ENCODE results near the gene UTS2B.

DNA sequence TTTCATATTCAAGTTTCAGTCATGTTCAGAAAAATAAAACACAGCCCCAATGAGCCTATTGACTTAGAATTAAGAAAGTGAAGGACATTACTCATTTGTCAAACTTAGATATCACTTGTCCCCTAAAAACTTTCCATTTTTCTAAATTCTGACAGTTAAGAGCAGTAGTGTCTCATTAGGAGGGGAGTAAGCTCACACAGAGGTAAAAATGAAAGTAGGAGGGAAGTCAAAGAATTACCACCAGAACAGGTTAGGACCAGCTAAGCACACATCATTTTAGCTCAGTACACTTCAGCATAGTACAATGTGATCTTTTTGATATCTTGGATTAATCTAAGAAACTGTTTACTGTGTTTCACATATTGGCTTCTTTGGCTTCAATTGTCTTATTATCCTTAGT lies 67.0 kb downstream of the UTS2B start:
- TF ChIP-seq EZH2 (IDR thresholded peaks at IDR 0.05; ENCODE audit: low read depth, unreplicated experiment) (no peak), EZH2phosphoT487 (IDR thresholded peaks at IDR 0.05; ENCODE audit: unreplicated experiment) (no peak), POLR2AphosphoS5 (IDR thresholded peaks at IDR 0.05; ENCODE audit: low read depth) (no peak), CREB1 (CRISPR knock-in tag; IDR thresholded peaks at IDR 0.05; ENCODE audit: low read depth) (no peak), STAT1 (IDR thresholded peaks at IDR 0.05; ENCODE audit: unreplicated experiment) (no peak), JUNB (IDR thresholded peaks at IDR 0.05; ENCODE audit: unreplicated experiment) (no peak)
- TF ChIP-seq, protein P1, sequence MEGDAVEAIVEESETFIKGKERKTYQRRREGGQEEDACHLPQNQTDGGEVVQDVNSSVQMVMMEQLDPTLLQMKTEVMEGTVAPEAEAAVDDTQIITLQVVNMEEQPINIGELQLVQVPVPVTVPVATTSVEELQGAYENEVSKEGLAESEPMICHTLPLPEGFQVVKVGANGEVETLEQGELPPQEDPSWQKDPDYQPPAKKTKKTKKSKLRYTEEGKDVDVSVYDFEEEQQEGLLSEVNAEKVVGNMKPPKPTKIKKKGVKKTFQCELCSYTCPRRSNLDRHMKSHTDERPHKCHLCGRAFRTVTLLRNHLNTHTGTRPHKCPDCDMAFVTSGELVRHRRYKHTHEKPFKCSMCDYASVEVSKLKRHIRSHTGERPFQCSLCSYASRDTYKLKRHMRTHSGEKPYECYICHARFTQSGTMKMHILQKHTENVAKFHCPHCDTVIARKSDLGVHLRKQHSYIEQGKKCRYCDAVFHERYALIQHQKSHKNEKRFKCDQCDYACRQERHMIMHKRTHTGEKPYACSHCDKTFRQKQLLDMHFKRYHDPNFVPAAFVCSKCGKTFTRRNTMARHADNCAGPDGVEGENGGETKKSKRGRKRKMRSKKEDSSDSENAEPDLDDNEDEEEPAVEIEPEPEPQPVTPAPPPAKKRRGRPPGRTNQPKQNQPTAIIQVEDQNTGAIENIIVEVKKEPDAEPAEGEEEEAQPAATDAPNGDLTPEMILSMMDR (conservative IDR thresholded peaks at IDR 0.05; ENCODE audit: low read depth in 2 of 2): no peak
- TF ChIP-seq, protein P2, sequence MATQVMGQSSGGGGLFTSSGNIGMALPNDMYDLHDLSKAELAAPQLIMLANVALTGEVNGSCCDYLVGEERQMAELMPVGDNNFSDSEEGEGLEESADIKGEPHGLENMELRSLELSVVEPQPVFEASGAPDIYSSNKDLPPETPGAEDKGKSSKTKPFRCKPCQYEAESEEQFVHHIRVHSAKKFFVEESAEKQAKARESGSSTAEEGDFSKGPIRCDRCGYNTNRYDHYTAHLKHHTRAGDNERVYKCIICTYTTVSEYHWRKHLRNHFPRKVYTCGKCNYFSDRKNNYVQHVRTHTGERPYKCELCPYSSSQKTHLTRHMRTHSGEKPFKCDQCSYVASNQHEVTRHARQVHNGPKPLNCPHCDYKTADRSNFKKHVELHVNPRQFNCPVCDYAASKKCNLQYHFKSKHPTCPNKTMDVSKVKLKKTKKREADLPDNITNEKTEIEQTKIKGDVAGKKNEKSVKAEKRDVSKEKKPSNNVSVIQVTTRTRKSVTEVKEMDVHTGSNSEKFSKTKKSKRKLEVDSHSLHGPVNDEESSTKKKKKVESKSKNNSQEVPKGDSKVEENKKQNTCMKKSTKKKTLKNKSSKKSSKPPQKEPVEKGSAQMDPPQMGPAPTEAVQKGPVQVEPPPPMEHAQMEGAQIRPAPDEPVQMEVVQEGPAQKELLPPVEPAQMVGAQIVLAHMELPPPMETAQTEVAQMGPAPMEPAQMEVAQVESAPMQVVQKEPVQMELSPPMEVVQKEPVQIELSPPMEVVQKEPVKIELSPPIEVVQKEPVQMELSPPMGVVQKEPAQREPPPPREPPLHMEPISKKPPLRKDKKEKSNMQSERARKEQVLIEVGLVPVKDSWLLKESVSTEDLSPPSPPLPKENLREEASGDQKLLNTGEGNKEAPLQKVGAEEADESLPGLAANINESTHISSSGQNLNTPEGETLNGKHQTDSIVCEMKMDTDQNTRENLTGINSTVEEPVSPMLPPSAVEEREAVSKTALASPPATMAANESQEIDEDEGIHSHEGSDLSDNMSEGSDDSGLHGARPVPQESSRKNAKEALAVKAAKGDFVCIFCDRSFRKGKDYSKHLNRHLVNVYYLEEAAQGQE (IDR thresholded peaks at IDR 0.05; ENCODE audit: unreplicated experiment): no peak

Data from GM23338 (cell line).